Neural progenitor cell (in vitro differentiated cells): ENCODE data around the gene IMPG2. TPM values are rescaled to one million over a fixed set of nuclear protein-coding genes. Genes with fewer than 3 reads are reported as not detected.

Experiments
- DNase-seq: peaks from one replicate; pipeline ENCODE4 v3.0.0-alpha.2; 2016; ENCODE audit warnings: low spot score
- H2AFZ ChIP-seq: fragments of 200-600 bp; sonication (generic); replicated peaks from 2 replicates; pipeline ENCODE4 v1.6.1; 2016; ENCODE audit warnings: antibody characterized with exemption
- H3F3A ChIP-seq: fragments of 200-600 bp; sonication (generic); 2 replicates; pipeline ENCODE4 v1.6.1; 2016; ENCODE audit warnings: antibody characterized with exemption, low read depth
- H3K27ac ChIP-seq: fragments of 200-600 bp; sonication (generic); 2 replicates; pipeline ENCODE4 v1.5.1; 2016; ENCODE audit warnings: mild to moderate bottlenecking
- H3K27me3 ChIP-seq: fragments of 200-600 bp; sonication (generic); 2 replicates; pipeline ENCODE4 v1.6.1; 2016; ENCODE audit warnings: mild to moderate bottlenecking, moderate library complexity
- H3K36me3 ChIP-seq: fragments of 200-600 bp; sonication (generic); 2 replicates; pipeline ENCODE4 v1.5.1; 2016
- H3K4me1 ChIP-seq: fragments of 200-600 bp; sonication (generic); 2 replicates; pipeline ENCODE4 v1.6.1; 2016; ENCODE audit warnings: mixed run types
- H3K4me2 ChIP-seq: fragments of 200-600 bp; sonication (generic); 2 replicates; pipeline ENCODE4 v1.6.1; 2016
- H3K4me3 ChIP-seq: fragments of 200-600 bp; sonication (generic); 2 replicates; pipeline ENCODE4 v1.5.1; 2016
- H3K79me2 ChIP-seq: fragments of 200-600 bp; sonication (generic); 2 replicates; pipeline ENCODE4 v1.6.1; 2016; ENCODE audit warnings: low read depth
- H3K9ac ChIP-seq: fragments of 200-600 bp; sonication (generic); 2 replicates; pipeline ENCODE4 v1.6.1; 2016
- H3K9me3 ChIP-seq: fragments of 200-600 bp; sonication (generic); 2 replicates; pipeline ENCODE4 v1.5.1; 2016; ENCODE audit warnings: low read depth
- H4K20me1 ChIP-seq: fragments of 200-600 bp; sonication (generic); 2 replicates; pipeline ENCODE4 v1.6.1; 2016; ENCODE audit warnings: low read depth
- H3K27ac Mint-ChIP-seq: 3 replicates; pipeline ENCODE4 v1.8.0; 2021; ENCODE audit warnings: mixed read lengths
- H3K27me3 Mint-ChIP-seq: 2 replicates; pipeline ENCODE4 v1.8.0; 2022; ENCODE audit warnings: low read depth, mild to moderate bottlenecking, inconsistent platforms, moderate library complexity, mixed read lengths; ENCODE audit not compliant: insufficient read depth
- H3K36me3 Mint-ChIP-seq: 3 replicates; pipeline ENCODE4 v1.8.0; 2021; ENCODE audit warnings: mixed read lengths
- H3K4me1 Mint-ChIP-seq: 3 replicates; pipeline ENCODE4 v1.8.0; 2021; ENCODE audit warnings: mixed read lengths
- H3K4me3 Mint-ChIP-seq: 3 replicates; pipeline ENCODE4 v1.8.0; 2021; ENCODE audit warnings: mild to moderate bottlenecking, moderate library complexity, mixed read lengths
- H3K9me3 Mint-ChIP-seq: 3 replicates; pipeline ENCODE4 v1.8.0; 2020; ENCODE audit warnings: mixed read lengths
- CTCF ChIP-seq: fragments of 200-600 bp; sonication (generic); IDR thresholded peaks from 2 replicates; pipeline ENCODE4 v1.5.1; 2017; ENCODE audit warnings: antibody characterized with exemption, mild to moderate bottlenecking
- EZH2 ChIP-seq: fragments of 200-600 bp; sonication (generic); IDR thresholded peaks from 2 replicates; pipeline ENCODE4 v1.6.1; 2017; ENCODE audit warnings: antibody characterized with exemption, mild to moderate bottlenecking, moderate library complexity
- EZH2phosphoT487 ChIP-seq: fragments of 200-600 bp; sonication (generic); IDR thresholded peaks from 2 replicates; pipeline ENCODE4 v1.6.1; 2017; ENCODE audit warnings: antibody characterized with exemption
- total RNA-seq: library from RNA; depleted of rRNA; stranded (reverse); fragments of >200 nt; gene quantifications from 2 replicates; pipeline ENCODE4 v1.2.3, GENCODE V29; 2015; ENCODE audit warnings: low replicate concordance

IMPG2 gene
- total RNA-seq, 1 donor from 2014 or later = 0.15 TPM

GRCh38 chr3:101325393-101326134, 5.2 kb upstream of the IMPG2 start:
- Histone ChIP-seq H3K4me2 (no peak overlapping the region), H3K9ac (no peak overlapping the region), H3K27ac (no peak overlapping the region), H4K20me1 (no peaks in the 10 kb centered on the region), H3K4me1 (peaks cover 1% of the 10 kb centered on the region), H3K79me2 (no peaks in the 10 kb centered on the region), H3F3A (no peaks in the 10 kb centered on the region), H3K4me3 (no peak overlapping the region), H2AFZ (no peak overlapping the region), H3K9me3 (no peaks in the 10 kb centered on the region), H3K27me3 (no peaks in the 10 kb centered on the region), H3K36me3 (no peaks in the 10 kb centered on the region)
- Mint-ChIP-seq H3K4me1 (peaks cover 2% of the 10 kb centered on the region), H3K9me3 (no peaks in the 10 kb centered on the region), H3K27me3 (no peaks in the 10 kb centered on the region), H3K27ac (no peak overlapping the region), H3K4me3 (no peak overlapping the region), H3K36me3 (no peaks in the 10 kb centered on the region)
- DNase-seq = no peak
- TF ChIP-seq EZH2 (no peak), EZH2phosphoT487 (no peak), CTCF (no peak)

DNA sequence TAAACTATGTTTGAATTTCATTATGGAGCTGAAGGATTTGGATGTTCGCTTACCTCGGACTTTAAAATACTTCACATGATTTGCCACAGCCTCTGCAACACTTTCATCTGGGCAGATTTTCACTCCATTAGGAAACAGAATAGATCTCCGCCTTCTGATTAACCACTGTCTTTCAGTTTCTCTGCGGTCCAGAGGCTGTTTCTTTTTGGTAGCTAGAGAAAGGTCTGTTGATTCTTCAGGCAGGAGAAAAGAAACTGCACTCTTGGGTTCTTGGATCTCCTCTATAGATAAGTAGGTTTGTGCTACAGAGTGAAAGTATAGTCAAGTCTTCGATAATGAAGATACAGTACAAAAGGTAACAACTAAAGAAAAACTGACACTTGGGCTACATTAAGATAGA, 844 bp downstream of the IMPG2 start:
- no peak overlapping the region for H3K4me3 Mint-ChIP-seq
- Histone ChIP-seq H3K79me2 (no peaks in the 10 kb centered on the region), H3K27ac (peak overlapping the region; percentile 59), H3F3A (peaks cover 3% of the 10 kb centered on the region), H4K20me1 (no peaks in the 10 kb centered on the region), H3K36me3 (no peaks in the 10 kb centered on the region), H2AFZ (no peak overlapping the region), H3K9ac (no peak overlapping the region), H3K4me1 (peaks cover 17% of the 10 kb centered on the region), H3K4me2 (no peak overlapping the region), H3K9me3 (no peaks in the 10 kb centered on the region), H3K4me3 (no peak overlapping the region), H3K27me3 (no peaks in the 10 kb centered on the region)
- H3K4me1 Mint-ChIP-seq = peaks cover 2% of the 10 kb centered on the region
- H3K27me3 Mint-ChIP-seq = no peaks in the 10 kb centered on the region
- H3K36me3 Mint-ChIP-seq = no peaks in the 10 kb centered on the region
- H3K27ac Mint-ChIP-seq = no peak overlapping the region
- no peaks in the 10 kb centered on the region for H3K9me3 Mint-ChIP-seq
- no peak for TF ChIP-seq EZH2
- no peak for TF ChIP-seq EZH2phosphoT487
- no peak for TF ChIP-seq CTCF
- DNase-seq = peak; percentile 10

DNA sequence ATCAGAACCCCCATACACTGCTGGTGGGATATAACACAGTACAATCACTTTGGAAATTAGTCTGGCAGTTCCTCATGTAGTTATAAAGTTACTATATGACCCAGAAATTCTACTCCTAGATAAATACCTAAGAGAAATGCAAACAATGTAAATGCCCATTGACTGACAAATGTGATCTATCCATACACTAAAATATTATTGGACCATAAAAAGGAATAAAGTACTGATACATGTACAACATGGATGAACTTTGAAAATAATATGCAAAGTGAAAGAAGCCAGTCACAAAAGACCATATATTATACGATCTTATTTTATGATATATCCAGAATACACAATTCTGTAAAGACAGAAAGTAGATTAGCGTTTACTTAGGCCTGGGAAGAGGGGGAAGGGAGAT, 7.8 kb downstream of the IMPG2 start:
- H3K27ac Mint-ChIP-seq = no peak overlapping the region
- H3K9me3 ChIP-seq = no peaks in the 10 kb centered on the region

More for the DNA sequence above, 7.8 kb downstream of the IMPG2 start:
- H3K9me3 Mint-ChIP-seq = peaks cover 15% of the 10 kb centered on the region
- no peak overlapping the region for H3K4me3 Mint-ChIP-seq
- H3K9ac ChIP-seq = no peak overlapping the region
- no peaks in the 10 kb centered on the region for H3F3A ChIP-seq
- H3K36me3 Mint-ChIP-seq = peaks cover 3% of the 10 kb centered on the region
- H3K4me1 Mint-ChIP-seq = no peaks in the 10 kb centered on the region
- no peak overlapping the region for H3K4me3 ChIP-seq
- H4K20me1 ChIP-seq = no peaks in the 10 kb centered on the region
- H3K4me2 ChIP-seq = no peak overlapping the region
- H3K36me3 ChIP-seq = no peaks in the 10 kb centered on the region
- H3K27me3 Mint-ChIP-seq = peaks cover 2% of the 10 kb centered on the region
- H2AFZ ChIP-seq = no peak overlapping the region
- H3K27me3 ChIP-seq = no peaks in the 10 kb centered on the region
- H3K79me2 ChIP-seq = no peaks in the 10 kb centered on the region
- no peak overlapping the region for H3K27ac ChIP-seq
- DNase-seq = no peak
- H3K4me1 ChIP-seq = no peaks in the 10 kb centered on the region
- TF ChIP-seq EZH2 (no peak), CTCF (no peak), EZH2phosphoT487 (no peak)
